Measurements from ENCODE around the gene ALOX15B.

The ALOX15B gene

GRCh38 chr17:8091033-8091687 lies 52.3 kb downstream of the ALOX15B start:
- ChIA-PET CTCF (no interaction called here), POLR2A (interaction anchor here (1.4 kb wide), 1 partner anchor 12 kb away, joined by 4 read pairs; no protein-coding TSS in a partner anchor)
- TF ChIP-seq ELF4 (IDR thresholded peaks at IDR 0.05) (no peak), BHLHE40 (IDR thresholded peaks at IDR 0.05; ENCODE audit: borderline replicate concordance) (no peak), FOXA1 (IDR thresholded peaks at IDR 0.05) (no peak), HDGF (IDR thresholded peaks at IDR 0.05; ENCODE audit: borderline replicate concordance) (no peak), ARNT (IDR thresholded peaks at IDR 0.05) (no peak), CTBP1 (IDR thresholded peaks at IDR 0.05; ENCODE audit: borderline replicate concordance) (no peak)
- TF ChIP-seq, protein P1, sequence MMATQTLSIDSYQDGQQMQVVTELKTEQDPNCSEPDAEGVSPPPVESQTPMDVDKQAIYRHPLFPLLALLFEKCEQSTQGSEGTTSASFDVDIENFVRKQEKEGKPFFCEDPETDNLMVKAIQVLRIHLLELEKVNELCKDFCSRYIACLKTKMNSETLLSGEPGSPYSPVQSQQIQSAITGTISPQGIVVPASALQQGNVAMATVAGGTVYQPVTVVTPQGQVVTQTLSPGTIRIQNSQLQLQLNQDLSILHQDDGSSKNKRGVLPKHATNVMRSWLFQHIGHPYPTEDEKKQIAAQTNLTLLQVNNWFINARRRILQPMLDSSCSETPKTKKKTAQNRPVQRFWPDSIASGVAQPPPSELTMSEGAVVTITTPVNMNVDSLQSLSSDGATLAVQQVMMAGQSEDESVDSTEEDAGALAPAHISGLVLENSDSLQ (IDR thresholded peaks at IDR 0.05) = no peak
- no peak for DNase-seq (ENCODE audit: extremely low spot score)

- TF ChIP-seq NFRKB (IDR thresholded peaks at IDR 0.05) (no peak), SUZ12 (IDR thresholded peaks at IDR 0.05) (no peak), FOXM1 (IDR thresholded peaks at IDR 0.05; ENCODE audit: borderline replicate concordance) (no peak), ELF4 (IDR thresholded peaks at IDR 0.05) (no peak), CTBP1 (IDR thresholded peaks at IDR 0.05; ENCODE audit: borderline replicate concordance) (no peak), HDGF (IDR thresholded peaks at IDR 0.05; ENCODE audit: borderline replicate concordance) (no peak), BHLHE40 (IDR thresholded peaks at IDR 0.05; ENCODE audit: borderline replicate concordance) (no peak), TARDBP (IDR thresholded peaks at IDR 0.05) (no peak), SP1 (IDR thresholded peaks at IDR 0.05) (no peak), ARNT (IDR thresholded peaks at IDR 0.05) (no peak), FOXK2 (IDR thresholded peaks at IDR 0.05) (no peak), FOXA1 (IDR thresholded peaks at IDR 0.05) (no peak), L3MBTL2 (conservative IDR thresholded peaks at IDR 0.05) (no peak), LEF1 (IDR thresholded peaks at IDR 0.05; ENCODE audit: borderline replicate concordance) (no peak), ZNF384 (IDR thresholded peaks at IDR 0.05) (no peak)
- TF ChIP-seq, protein P1 (IDR thresholded peaks at IDR 0.05) = no peak
- ChIA-PET CTCF (interaction anchor here (2.0 kb wide), 1 partner anchor 15 kb away, joined by 18 read pairs; no protein-coding TSS in a partner anchor), POLR2A (no interaction called here)
- DNase-seq (ENCODE audit: extremely low spot score) = no peak
These were observed 56.5 kb downstream of the ALOX15B start for GRCh38 chr17:8095361-8095760.

- DNase-seq (ENCODE audit: extremely low spot score) = no peak
- TF ChIP-seq NFRKB (IDR thresholded peaks at IDR 0.05) (no peak), FOXA1 (IDR thresholded peaks at IDR 0.05) (no peak), TARDBP (IDR thresholded peaks at IDR 0.05) (no peak), FOXK2 (IDR thresholded peaks at IDR 0.05) (no peak), LEF1 (IDR thresholded peaks at IDR 0.05; ENCODE audit: borderline replicate concordance) (no peak), L3MBTL2 (conservative IDR thresholded peaks at IDR 0.05) (no peak)
- POLR2A ChIA-PET = interaction anchor here (0.7 kb wide), 1 partner anchor 23 kb away, joined by 3 read pairs; no protein-coding TSS in a partner anchor
- CTCF ChIA-PET = no interaction called here
These were observed 57.7 kb downstream of the ALOX15B start for GRCh38 chr17:8096541-8096940.
